ENCODE results near the gene KPNB1. TPM values are rescaled to one million over a fixed set of nuclear protein-coding genes. Genes with fewer than 3 reads are reported as not detected.

Gene KPNB1
- total RNA-seq, 1 experiment from 2014 or later: 742 TPM

DNA sequence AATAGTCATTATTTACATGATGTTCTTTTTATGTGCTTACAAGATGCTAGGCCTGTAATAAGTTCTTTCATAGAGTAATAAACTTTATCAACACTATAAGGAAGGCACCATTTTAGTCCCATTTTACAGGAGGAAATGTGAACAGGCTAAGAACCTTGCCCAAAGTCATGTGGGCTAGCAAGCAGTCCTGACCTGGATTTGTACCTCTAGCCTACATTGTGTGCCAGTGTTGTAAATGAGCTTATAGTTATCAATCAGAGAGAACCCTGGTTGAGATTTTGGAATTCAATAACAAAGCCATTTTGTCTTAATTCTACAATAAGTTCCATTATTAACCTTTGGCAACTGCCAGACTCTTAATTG is 37.6 kb downstream of the KPNB1 start:
- H3K27ac ChIP-seq (ENCODE audit: insufficient read length, low read depth, low read length): no peak overlapping the region
- H4K91ac ChIP-seq (ENCODE audit: insufficient read length, low read depth, low read length): no peak overlapping the region

More for the DNA sequence above, 37.6 kb downstream of the KPNB1 start:
- no peak overlapping the region for H2BK120ac ChIP-seq (ENCODE audit: low read depth, low read length, poor library complexity, severe bottlenecking)
- DNase-seq: no peak
- no peak overlapping the region for H3K4me3 Mint-ChIP-seq
- H3K9me3 Mint-ChIP-seq: no peaks in the 10 kb centered on the region; a peak in 1 of 5 replicates
- no peak overlapping the region for H2AK5ac ChIP-seq (ENCODE audit: insufficient read length, low read length)
- H3K23ac ChIP-seq (ENCODE audit: insufficient read length, low read depth, low read length): no peak overlapping the region
- H3K56ac ChIP-seq (ENCODE audit: insufficient read length, low read depth, low read length): no peak overlapping the region
- H4K8ac ChIP-seq (replicated peaks; ENCODE audit: insufficient read length, low read depth, low read length): no peak overlapping the region
- H3K14ac ChIP-seq (ENCODE audit: insufficient read depth, low read length): no peak overlapping the region
- no peaks in the 10 kb centered on the region for H3K79me1 ChIP-seq (ENCODE audit: insufficient read depth, low read depth, low read length, poor library complexity, severe bottlenecking)
- no peak overlapping the region for H4K5ac ChIP-seq (ENCODE audit: insufficient read length, low read depth, low read length)
- no peak overlapping the region for H3K9ac ChIP-seq (ENCODE audit: extremely low read depth, insufficient read length, low read length)
- no peak overlapping the region for H3K4me2 ChIP-seq (ENCODE audit: insufficient read depth, insufficient read length, low read length)
- H2AFZ ChIP-seq (ENCODE audit: low read length): no peak overlapping the region
- H3K27me3 Mint-ChIP-seq (ENCODE audit: low read depth): no peaks in the 10 kb centered on the region
- H3K4me1 ChIP-seq (ENCODE audit: insufficient read depth, low read length): peaks cover 11% of the 10 kb centered on the region; the same call in 1 of the 2 replicates
- H3K23me2 ChIP-seq (ENCODE audit: insufficient read length, low read depth, low read length, poor library complexity, severe bottlenecking): no peaks in the 10 kb centered on the region
- H3K79me2 ChIP-seq (ENCODE audit: insufficient read depth, low read length): no peaks in the 10 kb centered on the region
- H3K4ac ChIP-seq (ENCODE audit: low read depth, low read length): no peak overlapping the region
- no peak overlapping the region for H2BK5ac ChIP-seq (ENCODE audit: insufficient read length, low read length)
- no peaks in the 10 kb centered on the region for H3K27me3 ChIP-seq (ENCODE audit: insufficient read depth, low read length)
- no peak overlapping the region for H2BK12ac ChIP-seq (ENCODE audit: insufficient read length, low read depth, low read length)
- H3K9me3 ChIP-seq (ENCODE audit: control insufficient read depth, low read depth, low read length): no peaks in the 10 kb centered on the region
- H4K20me1 ChIP-seq (ENCODE audit: control insufficient read depth, insufficient read depth, insufficient read length): no peaks in the 10 kb centered on the region
- no peak overlapping the region for H2BK20ac ChIP-seq (ENCODE audit: low read depth, low read length, poor library complexity, severe bottlenecking)
- peaks cover 35 to 37% of the 10 kb centered on the region in 2 experiments for H3K4me1 Mint-ChIP-seq
- H3T11ph ChIP-seq (ENCODE audit: low read length): no peak overlapping the region
- TF ChIP-seq, protein P1, sequence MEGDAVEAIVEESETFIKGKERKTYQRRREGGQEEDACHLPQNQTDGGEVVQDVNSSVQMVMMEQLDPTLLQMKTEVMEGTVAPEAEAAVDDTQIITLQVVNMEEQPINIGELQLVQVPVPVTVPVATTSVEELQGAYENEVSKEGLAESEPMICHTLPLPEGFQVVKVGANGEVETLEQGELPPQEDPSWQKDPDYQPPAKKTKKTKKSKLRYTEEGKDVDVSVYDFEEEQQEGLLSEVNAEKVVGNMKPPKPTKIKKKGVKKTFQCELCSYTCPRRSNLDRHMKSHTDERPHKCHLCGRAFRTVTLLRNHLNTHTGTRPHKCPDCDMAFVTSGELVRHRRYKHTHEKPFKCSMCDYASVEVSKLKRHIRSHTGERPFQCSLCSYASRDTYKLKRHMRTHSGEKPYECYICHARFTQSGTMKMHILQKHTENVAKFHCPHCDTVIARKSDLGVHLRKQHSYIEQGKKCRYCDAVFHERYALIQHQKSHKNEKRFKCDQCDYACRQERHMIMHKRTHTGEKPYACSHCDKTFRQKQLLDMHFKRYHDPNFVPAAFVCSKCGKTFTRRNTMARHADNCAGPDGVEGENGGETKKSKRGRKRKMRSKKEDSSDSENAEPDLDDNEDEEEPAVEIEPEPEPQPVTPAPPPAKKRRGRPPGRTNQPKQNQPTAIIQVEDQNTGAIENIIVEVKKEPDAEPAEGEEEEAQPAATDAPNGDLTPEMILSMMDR (conservative IDR thresholded peaks at IDR 0.05): no peak
- peaks cover 13 to 35% (median 29%) of the 10 kb centered on the region in 3 experiments; a peak in 6 of 7 replicates for H3K36me3 Mint-ChIP-seq (ENCODE audit: insufficient read depth in 1 of 3, low read depth in 3 of 3)
- H2BK15ac ChIP-seq (ENCODE audit: low read depth, low read length): no peak overlapping the region
- H3K27ac Mint-ChIP-seq: peak overlapping the region in 2 of 3 experiments; percentile 88 to 90; a peak in 3 of 7 replicates
- no peak overlapping the region for H3K18ac ChIP-seq (ENCODE audit: insufficient read length, low read depth, low read length)
